Non-pigmented ciliary epithelial cell (primary cell): ENCODE results near the gene TBX1.
"Not testable (repeated sequence)": the region's sequence is repeated elsewhere in the genome, so short reads cannot be mapped to it uniquely, and the experiment has no call there.

Experiments
- DNase-seq: peaks from one replicate; pipeline ENCODE4 v3.0.0-alpha.2; 2010; ENCODE audit warnings: low read depth

Gene TBX1

DNA sequence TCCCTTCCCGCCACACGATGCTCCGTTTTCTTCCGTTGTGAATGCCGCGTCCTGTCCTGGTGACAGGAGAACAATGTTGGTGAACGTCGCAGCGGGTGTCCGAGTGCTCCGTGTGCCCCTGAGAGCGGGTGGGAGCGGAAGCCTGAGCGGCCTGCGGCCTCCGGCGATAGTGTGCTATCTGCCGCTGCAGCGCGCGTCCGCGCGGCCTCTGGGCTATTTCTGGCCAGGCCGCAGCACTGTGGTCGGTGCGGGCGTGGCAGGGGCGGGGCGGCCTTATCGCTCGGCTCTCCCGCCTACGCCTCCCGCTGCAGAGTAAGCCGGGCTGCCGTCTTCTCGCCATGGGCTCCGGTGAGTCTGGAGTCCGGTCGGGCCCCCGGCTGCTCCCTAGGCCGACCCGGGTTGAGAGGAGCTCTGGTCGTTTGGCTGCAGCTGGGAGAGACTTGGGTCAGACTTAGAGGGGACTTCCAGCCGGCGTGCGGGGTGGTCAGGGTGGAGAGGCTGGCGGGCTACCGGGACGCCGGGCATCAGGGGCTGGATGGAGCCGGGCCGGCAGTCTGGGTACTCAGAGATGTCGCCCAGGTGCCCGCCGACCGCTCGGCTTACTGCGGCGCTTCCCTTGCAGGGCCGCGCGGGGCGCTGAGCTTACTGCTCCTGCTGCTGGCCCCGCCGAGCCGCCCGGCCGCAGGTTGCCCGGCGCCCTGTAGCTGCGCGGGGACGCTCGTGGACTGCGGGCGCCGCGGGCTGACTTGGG is 37.2 kb upstream of the TBX1 start, which contains the start of gene GP1BB:
Gene GP1BB (plus strand): TSS at position 308 of the 751 bp plus-strand sequence. CDS start 31 bp downstream, at position 339.
- no peak for DNase-seq

DNA sequence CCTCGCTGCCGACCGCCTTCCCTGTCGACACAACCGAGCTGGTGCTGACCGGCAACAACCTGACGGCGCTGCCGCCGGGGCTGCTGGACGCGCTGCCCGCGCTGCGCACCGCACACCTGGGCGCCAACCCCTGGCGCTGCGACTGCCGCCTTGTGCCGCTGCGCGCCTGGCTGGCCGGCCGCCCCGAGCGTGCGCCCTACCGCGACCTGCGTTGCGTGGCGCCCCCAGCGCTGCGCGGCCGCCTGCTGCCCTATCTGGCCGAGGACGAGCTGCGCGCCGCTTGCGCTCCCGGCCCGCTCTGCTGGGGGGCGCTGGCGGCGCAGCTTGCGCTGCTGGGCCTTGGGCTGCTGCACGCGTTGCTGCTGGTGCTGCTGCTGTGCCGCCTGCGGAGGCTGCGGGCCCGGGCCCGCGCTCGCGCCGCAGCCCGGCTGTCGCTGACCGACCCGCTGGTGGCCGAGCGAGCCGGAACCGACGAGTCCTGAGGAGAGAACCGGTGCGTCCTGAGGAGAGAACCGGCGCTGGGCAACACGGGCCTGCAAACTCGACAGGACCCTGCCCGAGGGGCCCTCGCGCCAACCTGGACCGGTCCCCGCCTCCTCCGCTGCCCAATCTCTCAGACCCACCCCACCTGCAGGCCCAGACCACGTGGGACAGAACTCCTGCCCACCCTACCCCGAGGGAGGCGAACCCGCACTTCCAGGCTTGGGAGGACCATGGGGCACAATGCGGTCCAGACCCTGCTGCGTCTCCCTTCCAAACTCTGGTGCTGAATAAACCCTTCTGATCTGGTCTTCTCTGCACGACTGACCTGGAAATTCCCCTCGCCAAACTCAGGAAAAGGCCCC is 36.4 kb upstream of the TBX1 start:
- no peak for DNase-seq

DNA sequence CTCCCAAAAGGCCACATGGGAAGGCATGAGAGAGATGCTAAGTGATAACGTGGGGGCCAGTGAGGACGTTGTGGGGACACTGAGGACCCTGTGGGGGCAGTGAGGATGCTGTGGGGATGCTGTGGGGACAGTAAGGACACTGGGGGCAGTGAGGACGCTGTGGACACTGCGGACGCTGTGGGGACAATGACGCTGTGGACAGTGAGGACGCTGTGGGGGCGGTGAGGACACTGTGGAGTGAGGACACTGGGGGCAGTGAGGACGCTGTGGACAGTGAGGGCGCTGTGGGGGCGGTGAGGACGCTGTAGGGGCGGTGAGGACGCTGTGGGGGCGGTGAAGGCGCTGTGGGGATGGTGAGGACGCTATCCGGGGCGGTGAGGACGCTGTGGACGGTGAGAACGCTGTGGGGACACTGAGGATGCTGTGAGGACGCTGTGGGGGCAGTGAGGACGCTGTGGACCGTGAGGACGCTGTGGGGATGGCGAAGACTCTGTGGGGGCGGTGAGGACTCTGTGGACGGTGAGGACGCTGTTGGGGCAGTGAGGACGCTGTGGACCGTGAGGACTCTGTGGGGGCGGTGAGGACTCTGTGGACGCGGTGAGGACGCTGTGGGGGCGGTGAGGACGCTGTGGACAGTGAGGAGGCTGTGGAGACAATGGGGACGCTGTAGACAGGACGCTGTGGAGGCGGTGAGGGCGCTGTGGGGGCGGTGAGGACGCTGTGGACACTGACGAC is 35.5 kb upstream of the TBX1 start:
- DNase-seq = no peak

DNA sequence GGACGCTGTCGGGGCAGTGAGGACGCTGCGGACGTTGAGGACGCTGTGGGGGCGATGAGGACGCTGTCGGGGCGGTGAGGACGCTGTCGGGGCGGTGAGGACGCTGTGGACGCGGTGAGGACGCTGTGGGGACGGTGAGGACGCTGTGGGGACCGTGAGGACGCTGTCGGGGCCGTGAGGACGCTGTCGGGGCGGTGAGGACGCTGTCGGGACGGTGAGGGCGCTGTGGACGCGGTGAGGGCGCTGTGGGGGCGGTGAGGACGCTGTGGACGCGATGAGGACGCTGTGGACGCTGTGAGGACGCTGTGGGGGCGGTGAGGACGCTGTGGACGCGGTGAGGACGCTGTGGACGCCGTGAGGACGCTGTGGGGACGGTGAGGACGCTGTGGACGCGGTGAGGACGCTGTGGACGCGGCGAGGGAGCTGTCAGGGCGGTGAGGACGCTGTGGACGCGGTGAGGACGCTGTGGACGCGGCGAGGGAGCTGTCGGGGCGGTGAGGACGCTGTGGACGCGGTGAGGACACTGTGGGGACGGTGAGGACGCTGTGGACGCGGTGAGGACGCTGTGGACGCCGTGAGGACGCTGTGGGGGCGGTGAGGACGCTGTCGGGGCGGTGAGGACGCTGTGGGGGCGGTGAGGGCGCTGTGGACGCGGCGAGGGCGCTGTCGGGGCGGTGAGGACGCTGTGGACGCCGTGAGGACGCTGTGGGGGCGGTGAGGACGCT is 34.4 kb upstream of the TBX1 start:
- not testable (repeated sequence) for DNase-seq

DNA sequence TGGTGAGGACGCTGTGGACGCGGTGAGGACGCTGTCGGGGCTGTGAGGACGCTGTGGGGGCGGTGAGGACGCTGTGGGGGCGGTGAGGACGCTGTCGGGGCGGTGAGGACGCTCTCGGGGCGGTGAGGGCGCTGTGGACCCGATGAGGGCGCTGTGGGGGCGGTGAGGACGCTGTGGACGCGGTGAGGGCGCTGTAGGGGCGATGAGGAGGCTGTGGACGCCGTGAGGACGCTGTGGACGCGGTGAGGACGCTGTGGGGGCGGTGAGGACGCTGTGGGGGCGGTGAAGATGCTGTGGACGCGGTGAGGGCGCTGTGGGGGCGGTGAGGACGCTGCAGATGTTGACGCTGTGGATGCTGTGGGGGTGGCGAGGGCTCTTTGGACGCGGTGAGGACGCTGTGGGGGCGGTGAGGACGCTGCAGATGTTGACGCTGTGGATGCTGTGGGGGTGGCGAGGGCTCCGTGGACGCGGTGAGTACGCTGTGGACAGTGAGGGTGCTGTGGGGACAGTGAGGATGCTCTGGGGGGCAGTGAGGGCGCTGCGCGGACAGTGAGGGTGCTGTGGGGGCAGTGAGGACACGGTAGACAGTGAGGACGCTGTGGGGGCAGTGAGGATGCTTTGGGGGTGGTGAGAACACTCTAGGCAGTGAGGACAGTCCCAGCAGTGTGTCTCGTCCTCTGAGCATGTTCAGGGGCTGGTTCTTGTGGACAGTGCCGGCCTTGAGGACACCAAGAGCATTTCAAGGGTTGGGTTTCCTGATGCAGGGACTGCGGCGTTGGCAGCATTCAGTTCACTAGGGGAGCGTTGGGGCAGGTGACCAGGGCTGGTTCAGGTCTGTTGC is 33.0 kb upstream of the TBX1 start:
- no peak for DNase-seq

GRCh38 chr22:19728271-19728670 is 32.3 kb upstream of the TBX1 start:
- no peak for DNase-seq

DNA sequence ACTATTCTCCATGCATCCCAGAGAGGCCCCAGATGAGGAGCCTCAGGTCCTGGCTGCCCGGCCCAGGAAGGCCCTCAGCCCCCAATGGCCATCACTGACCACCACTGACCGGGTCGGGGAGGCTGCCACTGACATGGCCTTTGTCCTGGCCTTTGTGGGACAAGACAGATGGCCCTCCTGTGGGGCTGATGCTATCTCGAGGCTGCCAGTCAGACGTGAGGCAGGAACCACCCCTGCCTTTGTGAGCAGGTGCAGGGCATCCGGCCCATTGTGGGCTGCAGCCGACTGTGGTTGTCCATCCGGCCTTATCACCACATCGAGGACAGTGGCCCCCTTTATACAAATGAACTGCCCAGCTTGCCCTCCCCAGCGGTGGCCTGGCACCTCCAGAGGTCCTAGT is 31.7 kb upstream of the TBX1 start:
- DNase-seq = no peak

DNA sequence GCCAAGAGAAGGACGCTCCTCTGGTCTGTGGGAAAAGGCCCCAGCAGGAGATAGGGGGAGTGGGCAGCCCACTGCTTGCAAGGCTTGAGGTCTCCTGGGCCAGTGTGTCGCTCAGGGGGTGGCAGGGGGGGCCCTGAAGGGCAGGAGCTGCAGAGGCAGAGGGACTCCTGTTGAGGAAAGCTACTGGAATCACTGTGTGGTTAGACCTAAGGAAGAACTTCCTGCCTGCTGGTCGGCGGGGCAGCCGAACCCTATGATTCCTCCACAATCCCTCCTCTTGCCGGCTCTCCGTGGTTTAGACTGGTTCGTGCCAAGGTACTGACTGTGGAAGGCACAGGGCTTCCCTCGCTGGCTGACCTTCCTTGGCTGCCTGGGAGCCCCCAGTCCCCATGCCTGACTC is 31.1 kb upstream of the TBX1 start:
- no peak for DNase-seq

- DNase-seq = no peak
These were observed 30.4 kb upstream of the TBX1 start for GRCh38 chr22:19730198-19730597.

DNA sequence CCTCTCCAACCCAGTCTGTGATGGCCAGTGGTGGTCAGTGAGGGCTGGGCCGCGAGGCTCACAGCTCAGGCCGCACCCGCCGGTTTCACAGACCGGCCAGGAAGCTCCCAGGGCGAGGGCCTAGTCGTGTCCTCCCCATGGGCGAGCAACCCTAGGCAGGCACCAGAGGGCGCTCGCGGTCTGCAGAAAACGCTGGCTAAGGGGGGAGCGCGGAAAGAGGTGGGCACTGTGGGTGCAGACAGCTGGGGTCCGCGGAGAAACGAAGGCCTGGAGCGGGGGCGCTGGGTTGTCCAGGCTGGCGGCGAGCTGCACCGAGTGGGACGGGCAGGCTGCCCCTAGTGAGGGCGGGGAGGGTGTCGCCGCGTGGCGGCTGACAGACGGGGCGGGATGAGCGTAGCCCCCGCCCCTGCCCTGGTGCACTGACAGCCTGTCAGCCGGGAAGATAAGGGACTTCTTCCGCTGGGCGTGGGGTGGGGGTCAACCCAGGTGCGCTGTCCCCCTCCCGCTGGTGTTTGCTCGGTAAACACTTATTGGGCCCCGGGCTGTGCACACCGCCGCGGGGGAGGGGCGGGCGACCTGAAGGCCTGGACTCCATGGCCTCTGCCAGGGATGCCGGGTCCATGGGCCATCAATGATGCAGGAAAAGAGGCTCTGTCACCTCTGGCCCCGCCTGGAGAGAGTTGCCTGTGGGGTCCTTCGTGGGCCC is 29.8 kb upstream of the TBX1 start:
- DNase-seq = peak; percentile 19

GRCh38 chr22:19731361-19732135 is 29.0 kb upstream of the TBX1 start:
- DNase-seq = no peak

DNA sequence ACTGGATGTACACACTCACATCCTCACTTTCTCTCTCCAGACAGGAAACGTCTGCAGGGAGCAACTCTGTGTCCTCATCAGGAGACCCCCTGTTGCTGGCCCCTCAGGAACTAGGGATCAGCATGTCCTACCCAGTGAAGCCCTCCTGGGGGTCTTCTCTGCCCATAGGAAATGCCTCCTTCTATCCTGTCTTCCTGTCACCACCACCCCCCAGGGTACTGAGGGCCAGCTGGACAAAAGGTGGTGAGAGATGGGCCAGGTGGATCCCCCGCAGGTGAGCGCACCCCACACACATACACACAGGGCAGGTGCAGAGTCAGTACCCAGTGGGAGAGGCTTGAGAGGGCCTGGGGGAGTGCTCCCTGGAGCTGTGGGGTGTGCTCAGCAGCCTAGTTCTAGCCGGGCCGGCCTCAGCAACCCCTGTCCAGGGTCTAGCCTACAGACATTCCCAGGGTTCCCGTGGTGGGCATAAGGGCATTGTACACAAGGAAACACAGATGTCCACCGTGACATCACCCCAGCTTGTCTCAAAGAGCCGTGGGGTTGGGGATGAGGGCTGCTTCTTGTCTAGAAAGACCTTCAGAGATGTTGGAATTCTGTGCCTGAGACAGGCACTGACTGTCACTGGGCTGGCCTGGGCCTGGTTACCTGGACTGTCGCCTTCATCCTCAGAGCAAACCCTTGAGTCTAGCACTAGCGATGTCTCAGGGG is 28.0 kb upstream of the TBX1 start:
- no peak for DNase-seq

- no peak for DNase-seq
These were observed 26.8 kb upstream of the TBX1 start for GRCh38 chr22:19733755-19734154.

DNA sequence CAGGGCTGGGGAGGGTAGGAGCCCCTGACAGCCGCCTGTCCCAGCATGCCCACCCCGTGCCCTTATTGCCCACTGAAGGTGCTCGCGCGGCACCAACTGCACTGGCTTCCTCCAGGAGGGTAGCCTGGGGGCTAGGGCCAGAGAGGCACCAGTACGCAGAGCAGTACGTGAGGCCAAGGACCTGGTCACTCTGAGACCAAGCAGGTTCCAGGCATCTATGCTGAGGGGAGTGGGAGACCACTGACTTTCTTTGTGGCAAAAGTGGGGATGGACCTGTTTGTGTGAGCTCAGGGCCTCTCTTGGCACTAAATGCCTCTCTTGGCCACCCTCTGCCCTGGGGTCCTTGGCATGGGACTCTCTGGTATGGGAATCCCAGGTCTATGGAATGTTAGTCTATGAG is 26.4 kb upstream of the TBX1 start:
- no peak for DNase-seq

DNA sequence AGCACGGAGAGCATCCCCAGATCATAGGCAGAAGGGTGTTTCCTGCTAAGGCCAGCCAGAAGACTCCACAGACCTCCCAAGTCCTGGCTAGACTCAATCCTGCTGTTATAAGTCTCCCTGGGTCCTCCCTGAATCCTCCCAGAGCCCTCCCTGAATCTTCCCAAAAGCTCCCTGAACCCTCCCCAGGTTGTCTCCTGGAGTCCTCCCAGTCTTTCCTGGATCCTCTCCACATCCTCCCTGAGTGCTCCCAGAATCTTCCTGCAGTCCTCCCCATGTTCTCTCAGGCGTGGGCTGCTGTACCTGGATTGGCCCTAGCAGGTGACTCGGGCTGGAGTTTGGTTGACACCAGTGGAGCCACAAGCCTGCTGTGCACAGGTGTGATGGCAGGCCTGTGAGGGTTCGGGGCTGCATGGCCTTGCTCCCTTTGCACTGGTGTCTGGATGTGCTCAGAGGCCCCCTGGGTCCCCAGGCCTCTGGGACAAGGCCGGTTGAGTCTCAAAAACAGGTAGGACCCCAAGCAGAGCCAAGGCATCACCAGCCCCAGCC is 25.7 kb upstream of the TBX1 start:
- no peak for DNase-seq

DNA sequence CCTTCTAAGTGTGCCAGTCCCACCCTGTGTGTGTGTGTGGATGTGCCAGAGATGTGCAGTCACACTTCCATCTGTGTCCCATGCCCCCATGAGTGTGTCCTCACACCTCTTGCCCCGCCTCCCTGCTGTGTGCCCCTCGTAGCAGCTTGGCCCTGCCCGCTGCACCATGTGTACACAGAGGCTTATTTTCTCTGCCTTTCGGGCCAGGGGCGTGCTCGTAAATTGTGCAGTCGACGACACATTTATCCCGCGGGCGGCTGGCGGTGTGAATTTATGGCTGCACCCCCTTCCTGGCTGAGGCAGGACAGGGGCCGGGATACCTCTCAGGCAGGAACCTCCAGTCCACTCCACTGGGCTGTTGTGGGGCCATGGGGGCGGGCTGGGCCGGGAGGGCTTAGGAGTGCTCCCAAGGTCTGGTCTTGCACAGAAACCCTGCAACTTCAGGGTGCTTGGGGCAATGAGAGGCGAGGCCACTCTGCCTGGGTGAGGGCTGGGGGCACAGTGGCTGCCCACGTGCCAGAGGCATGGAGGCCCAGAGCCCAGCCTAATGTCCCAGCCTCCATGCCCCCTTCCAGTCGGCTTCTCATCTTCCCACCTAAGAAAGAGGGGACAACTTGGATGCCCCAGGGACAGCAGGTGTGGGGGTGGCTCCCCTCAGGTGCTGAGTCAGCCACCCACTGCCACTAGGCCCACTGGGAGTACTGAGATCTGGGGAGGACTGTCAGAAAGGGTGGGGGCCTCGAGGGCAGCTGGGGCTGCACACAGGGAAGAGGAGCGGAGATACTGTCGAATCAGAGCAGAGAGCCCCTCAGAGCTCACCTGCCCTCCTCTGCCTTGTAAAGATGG is 24.7 kb upstream of the TBX1 start:
- DNase-seq = no peak

DNA sequence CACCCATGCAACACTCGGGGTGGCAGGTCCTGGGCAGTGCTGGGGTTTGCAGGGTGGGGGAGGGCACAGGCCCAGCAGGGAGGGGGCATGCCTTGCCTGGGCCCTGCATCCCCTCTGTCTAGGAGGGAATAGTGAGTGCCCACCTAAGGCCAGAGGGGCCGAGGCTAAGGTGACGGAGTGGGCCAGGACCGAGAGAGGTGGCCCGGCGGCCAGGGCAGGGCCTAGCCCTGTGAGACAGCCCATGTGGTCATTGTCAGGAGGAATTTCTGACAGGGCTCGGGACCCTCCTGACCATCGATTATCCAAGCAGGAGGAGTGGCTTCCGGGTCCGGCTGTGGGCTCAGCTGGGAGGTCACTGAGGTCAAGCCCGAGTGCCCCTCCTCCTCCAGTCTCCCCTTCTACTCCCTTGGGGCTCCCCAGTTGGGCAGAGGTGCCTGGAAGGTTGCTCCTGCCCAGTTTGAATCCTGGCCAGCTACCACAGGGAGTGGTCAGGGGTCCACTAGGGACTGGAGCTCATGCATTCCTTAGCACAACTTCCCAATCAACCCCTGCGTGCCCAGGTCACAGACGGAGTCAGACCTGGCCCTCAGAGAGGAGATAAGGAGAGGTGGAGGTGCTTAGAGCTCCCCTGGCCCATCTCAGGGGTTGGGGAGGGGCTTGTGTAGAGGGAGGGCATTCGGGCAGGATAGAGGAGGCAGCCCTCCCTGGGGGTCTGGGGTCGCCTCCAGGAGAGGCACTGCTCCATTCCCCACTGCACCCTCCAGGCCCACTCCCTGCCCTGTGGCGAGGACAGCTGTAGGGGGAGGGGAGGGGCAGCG is 22.5 kb upstream of the TBX1 start:
- DNase-seq = no peak
